BE2C (cell line): Measurements from ENCODE around the gene ENTPD2.
"Not testable (repeated sequence)": the region's sequence is repeated elsewhere in the genome, so short reads cannot be mapped to it uniquely, and the experiment has no call there.

Experiments used
- DNase-seq: peaks from one replicate; pipeline ENCODE4 v3.0.0-alpha.2; 2020
- H3K27me3 ChIP-seq: fragments of 250-450 bp; sonication (Bioruptor Pico); 2 replicates; pipeline ENCODE4 v1.5.1; 2020; ENCODE audit warnings: mild to moderate bottlenecking
- H3K36me3 ChIP-seq: fragments of 250-450 bp; sonication (Bioruptor Pico); 2 replicates; pipeline ENCODE4 v1.5.1; 2020; ENCODE audit warnings: mild to moderate bottlenecking
- H3K4me1 ChIP-seq: fragments of 250-450 bp; sonication (Bioruptor Pico); 2 replicates; pipeline ENCODE4 v1.5.1; 2020
- H3K4me3 ChIP-seq: 2 replicates; pipeline ENCODE4 v1.5.1; 2011; ENCODE audit warnings: low read depth, low read length
- H3K9me3 ChIP-seq: fragments of 250-450 bp; sonication (Bioruptor Pico); 2 replicates; pipeline ENCODE4 v1.5.1; 2020
- TF ChIP-seq, protein P1 (sequence below): IDR thresholded peaks from 2 replicates; pipeline ENCODE4 v1.5.1; 2012; ENCODE audit warnings: mild to moderate bottlenecking, low read depth, low read length

Gene ENTPD2

DNA sequence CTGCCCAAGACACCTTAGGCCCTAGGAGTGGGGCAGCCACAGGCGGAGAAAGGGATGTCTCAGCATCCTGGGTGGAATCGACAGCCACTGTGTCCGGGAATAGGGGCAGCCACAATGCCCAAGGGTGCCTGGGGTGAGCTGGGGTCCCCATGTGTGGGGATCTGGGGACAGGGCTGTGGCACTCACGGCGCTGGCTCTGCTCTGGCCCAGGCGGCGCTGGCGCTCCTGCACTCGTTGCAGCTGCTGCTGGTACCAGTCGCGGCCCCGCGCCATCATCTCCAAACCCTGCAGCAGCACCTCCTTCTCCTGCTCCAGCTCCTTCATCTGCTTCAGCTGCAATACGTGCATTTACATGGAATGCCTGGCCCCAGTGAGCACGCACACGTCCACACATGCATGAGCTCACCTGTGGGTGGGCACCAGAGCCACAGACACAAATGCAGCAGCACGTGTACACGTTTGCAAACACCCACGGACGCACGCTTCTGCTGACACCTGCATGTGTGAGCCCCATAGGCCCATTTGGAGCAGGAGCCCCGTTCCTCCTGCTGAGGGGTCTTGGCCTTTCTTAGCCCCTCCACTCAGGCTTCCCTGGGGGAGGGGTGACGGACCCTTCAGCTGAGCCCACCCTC lies 11.6 kb upstream of the ENTPD2 start:
- Histone ChIP-seq H3K36me3 (peaks cover 39% of the 10 kb centered on the region), H3K4me3 (no peak overlapping the region), H3K27me3 (no peaks in the 10 kb centered on the region), H3K9me3 (no peaks in the 10 kb centered on the region), H3K4me1 (peaks cover 6% of the 10 kb centered on the region)
- DNase-seq = no peak
- TF ChIP-seq, protein P1, sequence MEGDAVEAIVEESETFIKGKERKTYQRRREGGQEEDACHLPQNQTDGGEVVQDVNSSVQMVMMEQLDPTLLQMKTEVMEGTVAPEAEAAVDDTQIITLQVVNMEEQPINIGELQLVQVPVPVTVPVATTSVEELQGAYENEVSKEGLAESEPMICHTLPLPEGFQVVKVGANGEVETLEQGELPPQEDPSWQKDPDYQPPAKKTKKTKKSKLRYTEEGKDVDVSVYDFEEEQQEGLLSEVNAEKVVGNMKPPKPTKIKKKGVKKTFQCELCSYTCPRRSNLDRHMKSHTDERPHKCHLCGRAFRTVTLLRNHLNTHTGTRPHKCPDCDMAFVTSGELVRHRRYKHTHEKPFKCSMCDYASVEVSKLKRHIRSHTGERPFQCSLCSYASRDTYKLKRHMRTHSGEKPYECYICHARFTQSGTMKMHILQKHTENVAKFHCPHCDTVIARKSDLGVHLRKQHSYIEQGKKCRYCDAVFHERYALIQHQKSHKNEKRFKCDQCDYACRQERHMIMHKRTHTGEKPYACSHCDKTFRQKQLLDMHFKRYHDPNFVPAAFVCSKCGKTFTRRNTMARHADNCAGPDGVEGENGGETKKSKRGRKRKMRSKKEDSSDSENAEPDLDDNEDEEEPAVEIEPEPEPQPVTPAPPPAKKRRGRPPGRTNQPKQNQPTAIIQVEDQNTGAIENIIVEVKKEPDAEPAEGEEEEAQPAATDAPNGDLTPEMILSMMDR = no peak

DNA sequence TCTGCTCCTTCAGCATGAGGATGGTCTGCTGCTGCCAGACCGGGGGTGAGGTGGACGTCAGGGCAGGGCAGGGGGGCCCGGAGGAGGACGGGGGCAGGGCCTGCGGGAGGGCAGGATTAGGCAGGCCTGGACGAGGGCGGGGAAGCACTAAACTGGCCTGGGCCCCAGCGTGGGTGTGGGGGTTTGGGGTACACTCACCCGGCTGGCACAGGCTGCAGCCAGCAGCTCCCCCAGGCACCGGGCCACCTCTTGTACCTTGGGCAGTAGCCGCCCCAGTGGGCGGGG lies 11.0 kb upstream of the ENTPD2 start:
- Histone ChIP-seq H3K4me1 (peaks cover 6% of the 10 kb centered on the region), H3K27me3 (no peaks in the 10 kb centered on the region), H3K36me3 (peaks cover 39% of the 10 kb centered on the region), H3K9me3 (no peaks in the 10 kb centered on the region), H3K4me3 (no peak overlapping the region)
- TF ChIP-seq, protein P1 = no peak
- no peak for DNase-seq

DNA sequence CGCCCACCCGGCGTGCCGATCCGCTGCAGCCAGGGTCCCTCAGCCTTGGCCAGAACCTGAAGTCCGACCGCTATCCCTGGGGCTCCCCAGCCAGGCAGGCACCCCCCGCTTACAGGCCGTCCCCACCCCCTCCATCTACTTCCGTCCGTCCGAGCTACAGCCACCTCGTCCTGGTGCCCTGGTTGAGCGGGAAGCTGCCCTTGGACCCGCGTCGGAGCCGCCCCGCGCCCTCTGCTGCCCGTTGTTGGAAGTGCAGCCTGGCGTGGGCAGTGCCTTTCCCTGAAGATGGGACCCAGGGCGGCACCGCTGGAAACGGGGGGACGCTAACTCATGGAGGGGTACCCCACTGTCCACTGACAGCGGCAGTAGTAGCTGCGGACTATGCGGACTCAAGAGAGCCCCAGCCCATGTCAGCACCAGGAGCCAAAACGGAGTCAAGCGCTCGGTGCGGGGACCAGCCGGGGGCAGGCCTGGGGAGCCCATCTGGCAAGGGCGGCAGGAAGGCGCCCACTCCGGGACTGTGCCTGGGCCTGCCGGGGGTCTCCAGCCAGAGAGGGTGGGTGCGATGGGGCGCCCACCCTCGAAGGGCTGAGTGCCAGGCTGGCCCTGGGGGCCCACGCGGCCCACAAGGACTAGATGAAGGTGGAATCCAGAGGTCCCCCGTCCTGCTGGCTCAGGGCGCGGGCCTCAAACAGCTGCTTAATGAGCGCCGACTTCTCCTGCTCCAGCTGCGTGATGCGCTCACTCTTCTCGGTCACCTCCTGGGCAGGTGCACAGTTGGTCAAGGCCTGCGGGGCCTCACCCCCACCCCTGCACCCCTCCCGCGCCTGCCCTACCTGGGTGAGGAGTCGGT lies 10.4 kb upstream of the ENTPD2 start:
- Histone ChIP-seq H3K27me3 (no peaks in the 10 kb centered on the region), H3K36me3 (peaks cover 39% of the 10 kb centered on the region), H3K9me3 (no peaks in the 10 kb centered on the region), H3K4me1 (peaks cover 6% of the 10 kb centered on the region), H3K4me3 (no peak overlapping the region)
- DNase-seq = peak; percentile 80
- TF ChIP-seq, protein P1 = peak; percentile 81

DNA sequence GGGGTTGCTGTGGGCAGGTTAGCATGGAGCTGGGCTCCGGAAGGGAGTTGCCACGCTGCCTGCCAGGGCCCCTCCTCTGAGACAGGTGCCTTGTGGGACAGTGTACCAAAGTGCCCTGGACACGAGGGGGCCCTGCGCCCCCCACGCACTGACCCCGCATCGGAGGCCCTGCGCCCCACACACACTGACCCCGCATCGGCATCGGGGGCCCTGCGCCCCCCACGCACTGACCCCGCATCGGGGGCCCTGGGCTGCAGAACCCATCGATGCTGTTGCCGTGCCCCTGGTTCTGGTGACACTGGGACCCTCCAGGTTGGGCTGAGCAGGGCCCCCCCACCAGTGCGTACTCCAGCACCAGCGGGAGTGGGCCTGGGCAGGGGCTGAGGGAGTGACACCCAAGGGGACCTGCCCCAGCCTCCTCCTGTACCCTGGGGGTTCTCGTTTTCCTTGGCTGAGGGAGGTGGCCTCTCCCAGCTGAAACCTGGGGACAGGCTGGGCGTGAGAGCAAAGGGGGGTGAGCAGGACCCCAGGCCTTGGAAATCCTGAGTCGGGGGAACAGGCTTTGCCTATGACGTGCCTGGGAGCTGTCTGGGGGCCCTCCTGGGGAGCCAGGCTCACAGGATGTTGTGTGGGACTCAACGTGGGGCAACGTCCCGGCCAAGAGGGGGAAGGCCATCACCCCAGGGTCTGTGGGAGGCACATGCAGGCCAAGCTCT lies 9.6 kb upstream of the ENTPD2 start:
- Histone ChIP-seq H3K4me1 (peaks cover 6% of the 10 kb centered on the region), H3K36me3 (peaks cover 39% of the 10 kb centered on the region), H3K4me3 (no peak overlapping the region), H3K9me3 (no peaks in the 10 kb centered on the region), H3K27me3 (no peaks in the 10 kb centered on the region)
- DNase-seq = no peak
- TF ChIP-seq, protein P1 = no peak

DNA sequence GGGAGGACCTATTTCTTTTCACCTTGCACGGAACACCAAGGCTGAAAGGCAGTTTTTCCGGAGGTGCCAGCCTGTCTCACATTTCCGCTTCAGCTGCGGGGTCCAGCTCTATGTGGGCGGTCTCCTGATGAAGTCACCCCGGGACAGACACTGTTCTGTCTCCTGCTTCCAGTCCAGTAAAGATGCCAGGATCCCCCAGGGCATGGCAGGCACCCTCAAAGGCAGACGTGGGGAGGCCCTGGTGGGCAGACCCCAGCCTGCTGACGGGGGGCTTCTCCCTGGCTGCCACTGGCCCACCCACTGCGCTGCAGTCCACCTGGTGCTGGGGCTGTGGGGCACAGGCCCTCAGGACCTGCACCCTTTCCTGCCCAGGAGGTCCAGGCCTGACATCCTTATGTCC lies 8.9 kb upstream of the ENTPD2 start:
- not testable (repeated sequence) for H3K4me1 ChIP-seq, DNase-seq, H3K9me3 ChIP-seq, H3K27me3 ChIP-seq, H3K4me3 ChIP-seq
- peaks cover 37% of the 10 kb centered on the region for H3K36me3 ChIP-seq

DNA sequence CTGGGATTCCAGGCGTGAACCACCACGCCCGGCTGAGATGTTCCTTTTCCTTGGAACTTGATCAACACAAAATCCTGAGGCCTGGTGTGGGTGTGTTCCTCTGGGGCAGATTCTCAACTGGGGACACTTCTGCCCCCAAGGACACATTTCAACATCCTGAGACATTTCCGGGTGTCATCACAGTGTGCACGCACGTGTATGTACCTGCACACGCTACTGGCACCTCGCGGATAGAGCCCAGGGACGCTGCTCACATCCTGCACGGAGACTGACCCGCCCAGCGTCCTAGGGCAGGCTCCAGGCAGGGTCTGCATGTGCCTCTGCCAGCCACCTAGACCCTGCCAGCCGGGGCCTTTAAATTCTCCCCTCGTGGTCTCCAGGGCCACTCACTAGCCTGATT lies 8.5 kb upstream of the ENTPD2 start:
- TF ChIP-seq, protein P1 = no peak
- Histone ChIP-seq H3K36me3 (peaks cover 36% of the 10 kb centered on the region), H3K4me3 (no peak overlapping the region), H3K9me3 (no peaks in the 10 kb centered on the region), H3K4me1 (no peaks in the 10 kb centered on the region), H3K27me3 (no peaks in the 10 kb centered on the region)
- DNase-seq = no peak
